Small intestine (tissue), 7 donors: ENCODE data around the gene ZNF536. TPM values are rescaled to one million over a fixed set of nuclear protein-coding genes. Genes with fewer than 3 reads are reported as not detected.

Experiments used
- DNase-seq, 2 donors: peaks; one replicate each; pipeline versions ENCODE4 v3.0.0 to v3.0.0-alpha.2; 2013
- FAIRE-seq: peaks from 2 replicates; lab custom pipeline; 2012; peaks lifted over from hg19 to GRCh38; lab: Jason Lieb, UNC
- H3K27ac ChIP-seq, 3 donors: one replicate each; pipeline ENCODE4 v1.5.1; 2013; ENCODE audit warnings: low read length in 2 of 3, mild to moderate bottlenecking in 2 of 3, control low read depth in 1 of 3, inconsistent platforms in 1 of 3, low read depth in 1 of 3, moderate library complexity in 1 of 3
- H3K27me3 ChIP-seq, 3 donors: one replicate each; pipeline ENCODE4 v1.6.1; 2013; ENCODE audit warnings: low read length in 3 of 3, inconsistent platforms in 1 of 3; ENCODE audit not compliant: control insufficient read depth in 3 of 3, insufficient read depth in 3 of 3
- H3K36me3 ChIP-seq, 3 donors: one replicate each; pipeline ENCODE4 v1.6.1; 2013; ENCODE audit warnings: low read length in 3 of 3, inconsistent platforms in 1 of 3, low read depth in 1 of 3, mild to moderate bottlenecking in 1 of 3, moderate library complexity in 1 of 3; ENCODE audit not compliant: control insufficient read depth in 3 of 3, insufficient read depth in 2 of 3
- H3K4me1 ChIP-seq, 3 donors: one replicate each; pipeline ENCODE4 v1.6.1; 2013; ENCODE audit warnings: low read length in 2 of 3, inconsistent platforms in 1 of 3, low read depth in 1 of 3, mild to moderate bottlenecking in 1 of 3, moderate library complexity in 1 of 3; ENCODE audit not compliant: control insufficient read depth in 3 of 3, insufficient read depth in 2 of 3
- H3K4me3 ChIP-seq, 3 donors: one replicate each; pipeline ENCODE4 v1.5.1; 2013; ENCODE audit warnings: low read length in 3 of 3, control low read depth in 1 of 3, inconsistent platforms in 1 of 3, low read depth in 1 of 3, mild to moderate bottlenecking in 1 of 3, moderate library complexity in 1 of 3
- H3K9me3 ChIP-seq, 2 donors: one replicate each; pipeline ENCODE4 v1.6.1; 2013; ENCODE audit warnings: low read depth in 1 of 2, low read length in 1 of 2; ENCODE audit not compliant: control insufficient read depth in 2 of 2, insufficient read depth in 1 of 2
- WGBS, 3 donors: extraction: QIAGEN DNeasy Blood & Tissue Kit; methylation state at CpG; one replicate each; pipeline ENCODE4 v1.1.7; 2013; 5-methylcytosine and 5-hydroxymethylcytosine counted together
- polyA plus RNA-seq, 4 donors: library from polyadenylated mRNA; stranded (reverse) in 3 of 4; unstranded in 1 of 4; fragments of 200-250 nt in 3 of 4; fragments of 120-200 nt in 1 of 4; gene quantifications; one replicate each; pipeline versions ENCODE4 v1.2.1 to v1.2.3, GENCODE V29; 2013
- donor health status: healthy with polysubstance abuse.
- donor health status: control.
- donor health status: control.
- donor health status: Bipolar disorder and iron deficiency.
- donor health status: healthy.

Gene ZNF536
- polyA plus RNA-seq, 4 donors: 0.27 to 3.3 (median 0.98) TPM; not detected in 1

DNA sequence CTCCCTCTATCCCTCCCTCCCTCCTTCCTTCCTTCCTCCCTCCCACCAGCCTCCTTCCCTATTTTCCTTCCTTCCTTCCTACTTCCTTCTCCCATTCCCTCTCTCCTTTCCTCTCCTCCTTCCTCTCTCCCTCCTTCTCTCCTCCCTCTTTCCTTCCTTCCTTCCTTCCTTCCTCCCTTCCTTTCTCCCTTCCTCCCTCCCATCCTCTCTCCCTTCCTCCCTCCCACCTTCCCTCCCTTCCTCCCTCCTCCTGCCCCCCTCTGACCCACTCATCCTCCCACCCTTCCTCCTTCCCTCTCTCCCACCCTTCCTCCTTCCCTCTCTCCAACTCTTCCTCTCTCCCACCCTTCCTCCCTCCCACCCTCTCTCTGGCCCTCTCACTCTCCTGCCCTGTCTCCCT is 132.1 kb downstream of the ZNF536 start:
- Histone ChIP-seq H3K4me1 (no peaks in the 10 kb centered on the region), H3K4me3 (no peak overlapping the region), H3K9me3 (no peaks in the 10 kb centered on the region), H3K27me3 (no peaks in the 10 kb centered on the region), H3K27ac (no peak overlapping the region), H3K36me3 (no peaks in the 10 kb centered on the region)
- FAIRE-seq (no peak), DNase-seq (no peak)

DNA sequence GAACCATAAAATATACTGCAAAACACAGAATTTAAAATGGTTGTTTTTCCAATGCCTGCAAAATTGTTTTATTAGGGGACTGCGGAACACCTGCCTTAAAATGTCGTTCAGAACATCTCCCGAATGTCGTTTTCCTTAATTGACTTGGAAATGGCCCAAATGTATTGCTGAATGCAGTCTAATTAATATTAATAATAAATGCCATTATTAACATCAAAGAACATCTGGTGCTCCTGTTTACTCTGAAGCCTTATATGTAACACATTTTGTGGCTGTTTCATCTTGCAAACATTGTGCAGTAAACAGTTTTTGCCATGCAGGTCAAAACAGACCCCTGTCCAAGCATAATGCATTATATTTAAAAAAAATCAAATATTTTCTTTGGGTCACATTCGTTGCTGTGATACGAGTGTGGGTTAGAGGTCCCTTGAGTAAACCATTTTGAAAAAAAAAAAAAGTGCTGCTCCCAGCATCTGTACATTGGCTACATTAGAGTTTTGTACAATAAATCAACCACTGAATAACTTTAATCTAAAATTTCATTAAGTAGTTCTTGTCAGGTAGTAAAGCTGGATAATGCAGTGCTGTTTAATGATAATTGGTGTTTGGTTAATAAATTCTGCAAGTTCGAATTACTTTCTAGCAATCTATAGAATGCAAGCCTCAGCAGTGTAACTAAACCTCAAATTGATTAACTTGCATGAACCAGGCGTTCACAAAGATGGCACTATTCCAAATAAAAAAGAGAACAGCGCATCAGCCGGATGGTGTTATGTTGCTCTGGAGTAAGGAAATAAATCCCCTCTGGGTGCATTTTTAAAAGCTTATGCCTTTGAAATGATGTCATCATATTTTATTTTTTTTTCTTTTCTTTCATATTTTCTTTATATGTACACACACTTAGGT is 140.2 kb downstream of the ZNF536 start:
- FAIRE-seq (no peak), DNase-seq (no peak)
- Histone ChIP-seq H3K4me3 (no peak overlapping the region), H3K36me3 (no peaks in the 10 kb centered on the region), H3K9me3 (no peaks in the 10 kb centered on the region), H3K27me3 (no peaks in the 10 kb centered on the region), H3K4me1 (no peaks in the 10 kb centered on the region), H3K27ac (no peak overlapping the region)
- 53 to 59% (median 57%) methylated on average over 10 of the region's 10 CpGs for WGBS, 3 donors

DNA sequence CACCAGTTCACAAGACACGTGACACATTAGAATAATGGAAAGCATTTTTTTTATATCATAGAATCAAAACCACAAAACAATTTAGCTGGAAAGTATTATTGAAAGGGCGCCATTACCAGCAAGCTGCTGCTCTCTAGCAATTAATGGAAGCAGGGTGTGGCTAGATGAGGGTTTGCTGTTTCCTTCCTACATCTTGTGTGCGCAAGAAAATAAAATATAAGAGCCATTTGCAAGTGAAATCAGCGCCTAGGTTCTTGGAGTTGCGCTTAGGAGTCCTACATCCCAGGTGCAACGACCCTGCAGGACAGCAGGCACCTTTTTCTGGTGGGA is 140.9 kb downstream of the ZNF536 start:
- WGBS, 3 donors: 70 to 73% (median 73%) methylated on average over 6 of the region's 6 CpGs
- DNase-seq: no peak

DNA sequence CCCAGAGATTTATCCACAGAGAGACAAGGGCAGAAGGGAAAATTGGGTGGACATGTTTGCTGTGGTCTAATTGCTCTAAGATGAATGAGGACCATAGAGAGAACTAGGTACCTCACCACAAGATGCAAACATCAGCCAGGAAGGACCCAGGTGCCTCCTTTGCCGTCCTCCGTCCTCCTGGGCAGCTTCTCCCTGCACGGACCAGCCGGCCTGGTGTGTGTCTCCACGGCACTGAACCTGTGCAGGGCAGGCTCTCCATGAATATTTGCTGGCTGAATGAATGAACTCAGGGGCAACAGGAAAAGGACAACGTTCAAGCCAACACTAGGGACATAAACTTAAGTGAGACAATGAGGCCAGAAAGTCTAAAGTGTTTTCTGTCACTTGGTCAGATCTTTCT is 143.9 kb downstream of the ZNF536 start:
- FAIRE-seq: no peak
- H3K27me3 ChIP-seq: no peaks in the 10 kb centered on the region
- H3K9me3 ChIP-seq: no peaks in the 10 kb centered on the region
- H3K4me3 ChIP-seq: no peak overlapping the region
- no peaks in the 10 kb centered on the region for H3K4me1 ChIP-seq
- 79 to 89% (median 84%) methylated on average over 6 of the region's 6 CpGs for WGBS, 3 donors
- no peak overlapping the region for H3K27ac ChIP-seq
- no peaks in the 10 kb centered on the region for H3K36me3 ChIP-seq
- DNase-seq: no peak

More for the DNA sequence above, 140.9 kb downstream of the ZNF536 start:
- H3K9me3 ChIP-seq: no peaks in the 10 kb centered on the region
- H3K27me3 ChIP-seq: no peaks in the 10 kb centered on the region
- no peak overlapping the region for H3K27ac ChIP-seq
- H3K4me1 ChIP-seq: no peaks in the 10 kb centered on the region
- H3K36me3 ChIP-seq: no peaks in the 10 kb centered on the region
- no peak overlapping the region for H3K4me3 ChIP-seq
- no peak for FAIRE-seq

DNA sequence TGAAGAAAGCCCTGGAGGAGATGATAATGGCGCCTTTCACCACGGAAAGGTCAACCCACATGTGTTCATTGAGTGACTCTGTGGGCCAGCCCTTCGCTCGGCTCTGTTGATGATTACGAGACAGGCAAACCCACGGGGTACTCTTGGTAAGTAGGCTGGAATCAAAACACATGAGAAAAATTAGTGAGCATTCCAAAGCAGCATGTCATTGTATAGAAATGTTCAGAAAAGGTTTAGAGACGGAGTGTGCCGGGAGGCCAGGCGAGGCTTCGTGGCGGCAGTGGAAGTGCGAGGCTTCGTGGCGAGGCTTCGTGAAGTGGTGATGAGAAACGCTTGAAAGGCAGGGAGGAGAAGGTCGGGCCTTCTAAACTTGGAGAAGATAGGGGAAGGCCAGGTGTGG is 144.3 kb downstream of the ZNF536 start:
- H3K27me3 ChIP-seq: no peaks in the 10 kb centered on the region
- DNase-seq: no peak
- no peaks in the 10 kb centered on the region for H3K4me1 ChIP-seq
- H3K4me3 ChIP-seq: no peak overlapping the region
- H3K27ac ChIP-seq: no peak overlapping the region
- H3K9me3 ChIP-seq: no peaks in the 10 kb centered on the region
- no peaks in the 10 kb centered on the region for H3K36me3 ChIP-seq
- WGBS, 3 donors: 91 to 92% (median 91%) methylated on average over 17 of the region's 17 CpGs
- FAIRE-seq: no peak

DNA sequence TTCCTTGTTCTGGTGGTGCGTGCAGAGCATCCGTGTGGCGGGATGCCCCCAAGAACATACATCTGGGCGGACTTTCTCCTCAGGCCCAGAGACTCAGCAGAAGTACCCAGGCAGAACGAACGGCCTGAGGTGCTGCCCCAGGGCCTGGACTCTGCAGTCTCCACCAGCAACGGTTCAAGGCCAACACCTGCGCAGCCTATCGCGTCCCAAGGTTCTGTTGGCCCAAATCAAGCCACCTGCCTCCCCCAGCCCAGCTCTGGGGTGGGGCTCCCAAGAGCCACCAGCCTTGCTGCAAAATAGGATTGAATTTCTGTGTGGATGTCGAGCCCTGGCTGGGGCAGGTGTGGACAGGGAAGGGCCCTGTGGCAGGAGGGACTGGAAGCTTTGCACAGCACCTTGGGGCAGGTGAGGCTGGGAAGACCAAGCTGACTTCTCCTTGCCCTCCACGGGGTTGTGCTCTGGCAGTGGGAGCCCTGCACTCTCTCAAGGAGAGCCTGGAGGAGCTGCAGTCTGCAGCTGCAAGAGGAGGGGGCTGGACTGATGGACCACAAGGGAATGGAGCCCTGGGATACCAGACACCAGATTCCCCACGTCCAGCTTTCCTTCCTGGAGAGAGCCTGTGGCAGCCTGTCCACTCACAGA is 146.9 kb downstream of the ZNF536 start:
- Histone ChIP-seq H3K27ac (no peak overlapping the region), H3K27me3 (no peaks in the 10 kb centered on the region), H3K4me1 (no peaks in the 10 kb centered on the region), H3K4me3 (no peak overlapping the region), H3K9me3 (no peaks in the 10 kb centered on the region), H3K36me3 (no peaks in the 10 kb centered on the region)
- DNase-seq: no peak
- no peak for FAIRE-seq
- 70 to 79% (median 76%) methylated on average over 13 of the region's 13 CpGs for WGBS, 3 donors

DNA sequence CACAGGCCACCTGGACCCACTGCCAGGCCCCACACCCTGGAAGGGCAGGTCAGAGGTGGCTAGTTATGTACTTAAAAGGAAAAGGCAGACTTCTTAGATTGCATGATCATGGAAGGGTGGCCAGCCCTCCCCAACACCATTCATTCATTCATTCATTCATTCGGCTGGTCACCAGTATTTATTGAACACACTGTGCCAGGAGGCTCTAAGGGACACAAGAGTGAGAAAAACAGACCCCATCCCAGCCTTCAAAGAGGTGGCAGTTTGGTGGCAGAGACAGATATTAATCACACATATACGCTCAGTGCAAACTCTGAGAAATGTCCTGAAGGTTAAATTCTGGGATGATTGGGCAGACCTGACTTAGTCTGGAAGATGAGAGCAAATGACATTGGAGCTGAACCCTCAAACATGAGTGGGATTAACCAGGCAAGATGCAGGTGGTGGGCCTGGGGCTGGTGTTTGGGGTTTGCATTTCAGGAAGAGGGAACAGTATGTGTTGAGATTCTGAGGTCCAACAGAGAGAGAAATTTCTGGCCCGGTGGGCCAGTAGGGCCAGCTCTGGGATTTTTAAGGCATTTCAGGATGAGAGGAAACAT is 147.5 kb downstream of the ZNF536 start:
- no peaks in the 10 kb centered on the region for H3K27me3 ChIP-seq
- no peak for FAIRE-seq
- H3K36me3 ChIP-seq: no peaks in the 10 kb centered on the region
- no peaks in the 10 kb centered on the region for H3K4me1 ChIP-seq
- no peak overlapping the region for H3K4me3 ChIP-seq
- DNase-seq: no peak
- no peak overlapping the region for H3K27ac ChIP-seq
- H3K9me3 ChIP-seq: no peaks in the 10 kb centered on the region
- WGBS, 3 donors: 82 to 90% (median 88%) methylated on average over 3 of the region's 3 CpGs

DNA sequence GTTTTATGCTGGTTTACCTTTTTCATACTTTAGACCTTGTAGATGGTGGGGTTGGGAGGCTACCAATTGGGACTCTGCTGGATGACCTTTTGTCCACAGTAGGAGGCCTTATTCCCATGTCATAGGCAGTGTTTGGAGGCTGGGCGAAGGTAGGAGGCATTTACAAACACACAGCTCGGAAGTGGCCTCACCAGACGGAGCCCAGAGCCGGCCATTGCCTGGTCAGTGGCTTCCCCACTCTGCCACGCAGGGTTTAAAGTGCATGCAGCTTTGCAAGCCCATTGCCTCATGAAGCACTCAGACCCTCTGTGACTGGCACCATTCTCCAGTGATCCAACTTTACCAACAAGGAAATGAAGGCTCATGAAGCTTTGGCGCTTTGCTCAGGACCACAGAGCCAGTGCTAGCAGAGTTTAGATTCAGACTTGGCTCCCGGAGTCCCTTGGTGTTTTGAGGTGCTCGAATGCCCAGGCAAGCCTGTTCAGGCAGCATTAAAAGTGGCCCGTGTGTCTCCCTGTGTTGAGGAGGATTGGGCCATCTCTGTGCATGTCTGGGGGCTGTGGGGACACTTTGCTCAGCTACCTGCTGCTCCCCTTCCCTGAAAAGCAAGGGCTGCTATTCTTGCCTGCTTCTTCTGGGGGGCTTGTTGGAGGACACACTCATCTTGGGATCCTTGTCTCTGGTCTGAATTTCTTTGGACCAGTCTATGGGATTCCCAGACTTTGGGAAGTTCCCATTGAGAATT is 148.7 kb downstream of the ZNF536 start:
- no peaks in the 10 kb centered on the region for H3K4me1 ChIP-seq
- DNase-seq (no peak), FAIRE-seq (no peak)
- WGBS, 3 donors: 69 to 81% (median 77%) methylated on average over 9 of the region's 9 CpGs
- no peaks in the 10 kb centered on the region for H3K36me3 ChIP-seq
- no peaks in the 10 kb centered on the region for H3K9me3 ChIP-seq
- H3K27me3 ChIP-seq: no peaks in the 10 kb centered on the region
- H3K4me3 ChIP-seq: no peak overlapping the region
- no peak overlapping the region for H3K27ac ChIP-seq
